Measurements from ENCODE around the gene CISTR.

The CISTR gene

GRCh38 chr12:53712059-53712643, 39.6 kb downstream of the CISTR start (continued):
- no peak for TF ChIP-seq ZNF560 (tag by site-specific recombination; IDR thresholded peaks at IDR 0.05; ENCODE audit: borderline replicate concordance)
- no peak for TF ChIP-seq YY2 (tag by site-specific recombination; IDR thresholded peaks at IDR 0.05)
- TF ChIP-seq TSHZ1 (tag by site-specific recombination; IDR thresholded peaks at IDR 0.05; ENCODE audit: borderline replicate concordance): peak; percentile 89
- TF ChIP-seq ZNF626 (tag by site-specific recombination; IDR thresholded peaks at IDR 0.05): no peak
- TF ChIP-seq ZNF701 (tag by site-specific recombination; IDR thresholded peaks at IDR 0.05): no peak
- no peak for TF ChIP-seq ZSCAN16 (tag by site-specific recombination; IDR thresholded peaks at IDR 0.05)
- TF ChIP-seq ZNF324 (tag by site-specific recombination; IDR thresholded peaks at IDR 0.05): peak; percentile 73; the same call in 1 of the 2 replicates
- TF ChIP-seq SALL2 (tag by site-specific recombination; IDR thresholded peaks at IDR 0.05; ENCODE audit: borderline replicate concordance): no peak
- no peak for TF ChIP-seq ZNF416 (tag by site-specific recombination; IDR thresholded peaks at IDR 0.05)
- TF ChIP-seq BCL11B (tag by site-specific recombination; IDR thresholded peaks at IDR 0.05; ENCODE audit: low read depth): no peak
- peak; percentile 93 for TF ChIP-seq ZNF629 (tag by site-specific recombination; IDR thresholded peaks at IDR 0.05)
- TF ChIP-seq RBAK (tag by site-specific recombination; IDR thresholded peaks at IDR 0.05): no peak
- no peak for TF ChIP-seq ZNF175 (tag by site-specific recombination; IDR thresholded peaks at IDR 0.05)

GRCh38 chr12:53710091-53710490, 41.7 kb downstream of the CISTR start:
- Histone ChIP-seq H3K36me3 (ENCODE audit: control insufficient read depth in 2 of 2, insufficient read depth in 1 of 2, low read length in 2 of 2) (peaks cover 0 to 30% of the 10 kb centered on the region in 2 experiments; a peak in 2 of 3 replicates), H3K27ac (ENCODE audit: extremely low read depth, low read depth, low read length) (no peak overlapping the region), H3K4me3 (ENCODE audit: low read depth, low read length) (no peak overlapping the region), H3K9me3 (ENCODE audit: control insufficient read depth, insufficient read depth, low read depth, low read length) (no peaks in the 10 kb centered on the region), H3K4me1 (ENCODE audit: control insufficient read depth, insufficient read depth, low read length) (peaks cover 14% of the 10 kb centered on the region)
- TF ChIP-seq ZNF768 (tag by site-specific recombination; IDR thresholded peaks at IDR 0.05) (no peak), ZNF184 (tag by site-specific recombination; IDR thresholded peaks at IDR 0.05) (no peak), ZNF626 (tag by site-specific recombination; IDR thresholded peaks at IDR 0.05) (no peak), ZSCAN4 (tag by site-specific recombination; IDR thresholded peaks at IDR 0.05) (no peak), OSR2 (tag by site-specific recombination; IDR thresholded peaks at IDR 0.05) (no peak), KLF17 (tag by site-specific recombination; IDR thresholded peaks at IDR 0.05) (no peak), ZNF704 (tag by site-specific recombination; IDR thresholded peaks at IDR 0.05) (no peak), KLF1 (tag by site-specific recombination; IDR thresholded peaks at IDR 0.05) (no peak), ZBTB7A (tag by site-specific recombination; IDR thresholded peaks at IDR 0.05; ENCODE audit: low read depth) (no peak)
- ChIA-PET POLR2A (no interaction called here), CTCF (interaction anchor here (1.5 to 29.1 kb wide), 4 partner anchors 8 to 47 kb away, joined by 3 to 915 read pairs (median 9); no protein-coding TSS in a partner anchor)

All from HEK293 (cell line).